Liver (tissue), 9 donors: ENCODE data around the gene COX10. TPM values are rescaled to one million over a fixed set of nuclear protein-coding genes. Genes with fewer than 3 reads are reported as not detected.

Experiments used
- DNase-seq: peaks from one replicate; pipeline ENCODE4 v3.0.0-alpha.2; 2017; ENCODE audit warnings: low spot score
- H3K27ac ChIP-seq, 2 donors: one replicate each; pipeline ENCODE4 v1.7.0; 2013; ENCODE audit warnings: inconsistent platforms in 2 of 2, low read length in 2 of 2, control low read depth in 1 of 2, low read depth in 1 of 2, mild to moderate bottlenecking in 1 of 2
- H3K27me3 ChIP-seq, 4 donors: one replicate each; pipeline versions ENCODE4 v1.6.1 to v1.7.0; 2013; ENCODE audit warnings: low read length in 3 of 4, inconsistent platforms in 1 of 4, mild to moderate bottlenecking in 1 of 4, moderate library complexity in 1 of 4; ENCODE audit not compliant: control insufficient read depth in 4 of 4, insufficient read depth in 4 of 4
- H3K36me3 ChIP-seq, 4 donors: one replicate each; pipeline versions ENCODE4 v1.6.1 to v1.7.0; 2013; ENCODE audit warnings: low read length in 3 of 4, mild to moderate bottlenecking in 3 of 4, low read depth in 1 of 4, moderate library complexity in 1 of 4; ENCODE audit not compliant: control insufficient read depth in 4 of 4, insufficient read depth in 3 of 4
- H3K4me1 ChIP-seq, 4 donors: one replicate each; pipeline versions ENCODE4 v1.6.1 to v1.7.0; 2013; ENCODE audit warnings: low read length in 3 of 4, mild to moderate bottlenecking in 3 of 4, moderate library complexity in 1 of 4; ENCODE audit not compliant: control insufficient read depth in 4 of 4, insufficient read depth in 4 of 4
- H3K4me3 ChIP-seq, 3 donors: one replicate each; pipeline versions ENCODE4 v1.6.1 to v1.7.0; 2013; ENCODE audit warnings: low read length in 3 of 3, control low read depth in 1 of 3, low read depth in 1 of 3, mild to moderate bottlenecking in 1 of 3
- H3K9ac ChIP-seq, 2 donors: one replicate each; pipeline ENCODE4 v1.7.0; 2013; ENCODE audit warnings: low read length in 2 of 2, mild to moderate bottlenecking in 2 of 2, moderate library complexity in 2 of 2, control low read depth in 1 of 2, low read depth in 1 of 2
- H3K9me3 ChIP-seq, 4 donors: one replicate each; pipeline versions ENCODE4 v1.6.1 to v1.7.0; 2013; ENCODE audit warnings: low read length in 3 of 4; ENCODE audit not compliant: control insufficient read depth in 4 of 4
- CTCF ChIP-seq: fragments of 150-350 bp; IDR thresholded peaks from 2 replicates; pipeline ENCODE4 v1.5.1; 2017; ENCODE audit warnings: improper control_type of control experiment, low read depth, low read length; ENCODE audit not compliant: missing input control
- EGR1 ChIP-seq, 2 donors: IDR thresholded peaks; 2 replicates each; pipeline ENCODE4 v1.6.1; 2016 to 2018; ENCODE audit warnings: antibody characterized with exemption in 2 of 2, low read depth in 2 of 2
- FOXA1 ChIP-seq: IDR thresholded peaks from 2 replicates; pipeline ENCODE4 v1.6.1; 2016; ENCODE audit warnings: antibody characterized with exemption
- GABPA ChIP-seq, 2 donors: IDR thresholded peaks in 1 of 2; conservative IDR thresholded peaks in 1 of 2; 2 replicates each; pipeline ENCODE4 v1.6.1; 2016; ENCODE audit warnings: antibody characterized with exemption in 2 of 2, mild to moderate bottlenecking in 1 of 2, moderate library complexity in 1 of 2
- HNF4A ChIP-seq, 2 donors: conservative IDR thresholded peaks; 2 replicates each; pipeline ENCODE4 v1.6.1; 2016; ENCODE audit warnings: antibody characterized with exemption in 2 of 2, mild to moderate bottlenecking in 2 of 2
- HNF4G ChIP-seq: IDR thresholded peaks from 2 replicates; pipeline ENCODE4 v1.6.1; 2016; ENCODE audit warnings: antibody characterized with exemption
- JUND ChIP-seq, 2 donors: IDR thresholded peaks; 2 replicates each; pipeline ENCODE4 v1.6.1; 2016; ENCODE audit warnings: antibody characterized with exemption in 2 of 2
- MAX ChIP-seq: IDR thresholded peaks from 2 replicates; pipeline ENCODE4 v1.6.1; 2016; ENCODE audit warnings: antibody characterized with exemption
- NR2F2 ChIP-seq: IDR thresholded peaks from 2 replicates; pipeline ENCODE4 v1.6.1; 2016; ENCODE audit warnings: antibody characterized with exemption
- RAD21 ChIP-seq, 2 donors: IDR thresholded peaks; 2 replicates each; pipeline ENCODE4 v1.6.1; 2016; ENCODE audit warnings: antibody characterized with exemption in 2 of 2, mild to moderate bottlenecking in 2 of 2
- SP1 ChIP-seq: IDR thresholded peaks from 2 replicates; pipeline ENCODE4 v1.6.1; 2018; ENCODE audit warnings: antibody characterized with exemption, mild to moderate bottlenecking
- TAF1 ChIP-seq: conservative IDR thresholded peaks from 2 replicates; pipeline ENCODE4 v1.6.1; 2016; ENCODE audit warnings: antibody characterized with exemption, mild to moderate bottlenecking
- YY1 ChIP-seq: IDR thresholded peaks from 2 replicates; pipeline ENCODE4 v1.6.1; 2016; ENCODE audit warnings: antibody characterized with exemption, mild to moderate bottlenecking
- ZBTB33 ChIP-seq: IDR thresholded peaks from 2 replicates; pipeline ENCODE4 v1.6.1; 2016; ENCODE audit warnings: antibody characterized with exemption
- WGBS: extraction: QIAGEN DNeasy Blood & Tissue Kit; methylation state at CpG from one replicate; pipeline ENCODE4 v1.1.7; 2013; 5-methylcytosine and 5-hydroxymethylcytosine counted together
- polyA plus RNA-seq, 2 donors: library from polyadenylated mRNA; stranded (reverse) in 1 of 2; unstranded in 1 of 2; fragments of 200-250 nt in 1 of 2; fragments of >200 nt in 1 of 2; fragmentation: Nextera tagmentation in 1 of 2; extraction: Ambion mirVana in 1 of 2; gene quantifications; one replicate each; pipeline versions ENCODE4 v1.2.1 to v1.2.3, GENCODE V29; 2013 to 2015
- total RNA-seq, 2 donors: library from RNA; depleted of rRNA; stranded (reverse); fragments of >200 nt; gene quantifications; one replicate each; pipeline ENCODE4 v1.2.3, GENCODE V29; 2014
- TF ChIP-seq, protein P1 (sequence below): IDR thresholded peaks from 2 replicates; pipeline ENCODE4 v1.6.1; 2016; ENCODE audit warnings: antibody characterized with exemption, mild to moderate bottlenecking
- TF ChIP-seq, protein P2 (sequence below): IDR thresholded peaks from 2 replicates; pipeline ENCODE4 v1.6.1; 2016; ENCODE audit warnings: antibody characterized with exemption
- donor health status: healthy.
- donor health status: healthy.
- donor health status: healthy.
- donor health status: healthy.
- donor health status: healthy.

COX10 gene
- total and polyA plus RNA-seq, 4 donors = 7.0 to 15.1 (median 8.7) TPM

DNA sequence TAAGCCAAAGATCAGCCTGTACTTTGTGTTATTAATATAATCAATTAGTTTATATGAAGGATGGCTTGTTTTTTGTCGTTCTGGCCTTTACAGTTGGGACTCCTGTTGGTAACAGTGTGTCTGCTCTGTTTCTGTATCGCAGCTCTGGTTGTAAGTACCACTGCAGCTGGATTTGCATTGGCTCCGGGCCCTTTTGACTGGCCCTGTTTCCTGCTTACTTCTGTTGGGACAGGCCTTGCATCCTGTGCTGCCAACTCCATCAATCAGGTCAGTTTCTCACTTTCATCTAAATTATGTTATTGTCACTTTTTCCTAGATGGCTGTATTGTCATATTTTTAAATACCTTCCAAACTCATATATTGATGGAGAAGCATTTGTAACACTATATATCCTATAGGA, 32.7 kb downstream of the COX10 start:
- no peaks in the 10 kb centered on the region for H3K9me3 ChIP-seq
- H3K9ac ChIP-seq = no peak overlapping the region
- no peaks in the 10 kb centered on the region for H3K4me1 ChIP-seq
- TF ChIP-seq SP1 = no peak
- no peak for TF ChIP-seq YY1
- TF ChIP-seq CTCF = no peak
- TF ChIP-seq, protein P1, sequence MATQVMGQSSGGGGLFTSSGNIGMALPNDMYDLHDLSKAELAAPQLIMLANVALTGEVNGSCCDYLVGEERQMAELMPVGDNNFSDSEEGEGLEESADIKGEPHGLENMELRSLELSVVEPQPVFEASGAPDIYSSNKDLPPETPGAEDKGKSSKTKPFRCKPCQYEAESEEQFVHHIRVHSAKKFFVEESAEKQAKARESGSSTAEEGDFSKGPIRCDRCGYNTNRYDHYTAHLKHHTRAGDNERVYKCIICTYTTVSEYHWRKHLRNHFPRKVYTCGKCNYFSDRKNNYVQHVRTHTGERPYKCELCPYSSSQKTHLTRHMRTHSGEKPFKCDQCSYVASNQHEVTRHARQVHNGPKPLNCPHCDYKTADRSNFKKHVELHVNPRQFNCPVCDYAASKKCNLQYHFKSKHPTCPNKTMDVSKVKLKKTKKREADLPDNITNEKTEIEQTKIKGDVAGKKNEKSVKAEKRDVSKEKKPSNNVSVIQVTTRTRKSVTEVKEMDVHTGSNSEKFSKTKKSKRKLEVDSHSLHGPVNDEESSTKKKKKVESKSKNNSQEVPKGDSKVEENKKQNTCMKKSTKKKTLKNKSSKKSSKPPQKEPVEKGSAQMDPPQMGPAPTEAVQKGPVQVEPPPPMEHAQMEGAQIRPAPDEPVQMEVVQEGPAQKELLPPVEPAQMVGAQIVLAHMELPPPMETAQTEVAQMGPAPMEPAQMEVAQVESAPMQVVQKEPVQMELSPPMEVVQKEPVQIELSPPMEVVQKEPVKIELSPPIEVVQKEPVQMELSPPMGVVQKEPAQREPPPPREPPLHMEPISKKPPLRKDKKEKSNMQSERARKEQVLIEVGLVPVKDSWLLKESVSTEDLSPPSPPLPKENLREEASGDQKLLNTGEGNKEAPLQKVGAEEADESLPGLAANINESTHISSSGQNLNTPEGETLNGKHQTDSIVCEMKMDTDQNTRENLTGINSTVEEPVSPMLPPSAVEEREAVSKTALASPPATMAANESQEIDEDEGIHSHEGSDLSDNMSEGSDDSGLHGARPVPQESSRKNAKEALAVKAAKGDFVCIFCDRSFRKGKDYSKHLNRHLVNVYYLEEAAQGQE = no peak
- TF ChIP-seq FOXA1 = no peak
- no peak for TF ChIP-seq NR2F2
- TF ChIP-seq HNF4G = no peak
- no peak for TF ChIP-seq EGR1 (IDR thresholded peaks at IDR 0.05; ENCODE audit: low read depth in 2 of 2)
- no peak for TF ChIP-seq TAF1
- no peak for TF ChIP-seq GABPA (IDR thresholded peaks at IDR 0.05 in 1 of 2, conservative IDR thresholded peaks at IDR 0.05 in 1 of 2)
- TF ChIP-seq ZBTB33 = no peak
- TF ChIP-seq MAX = no peak
- H3K4me3 ChIP-seq = no peak overlapping the region
- H3K27me3 ChIP-seq = no peaks in the 10 kb centered on the region
- 74% methylated on average over 3 of the region's 3 CpGs for WGBS
- H3K27ac ChIP-seq = no peak overlapping the region
- peaks cover 0 to 2% (median 0%) of the 10 kb centered on the region in 4 donors for H3K36me3 ChIP-seq
- DNase-seq = no peak

DNA sequence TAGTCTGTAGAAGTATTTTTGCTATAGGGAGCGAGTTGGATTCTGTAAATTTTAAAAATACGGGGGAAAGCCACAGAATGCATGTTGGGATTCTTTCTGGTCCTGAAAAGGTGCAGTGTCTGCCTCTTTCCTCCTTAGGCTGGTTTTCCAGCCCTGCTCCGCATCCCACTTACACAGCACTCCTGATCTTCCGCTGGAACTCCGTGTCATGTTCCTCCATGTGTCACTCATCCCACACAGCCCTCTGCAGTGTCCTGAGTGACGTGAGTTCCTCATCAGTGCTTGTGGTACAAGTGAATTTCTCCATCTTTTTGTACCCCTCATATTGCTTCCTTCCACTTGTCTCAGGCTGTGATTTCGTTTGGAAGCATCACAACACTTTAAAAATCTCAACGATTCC, 34.5 kb downstream of the COX10 start:
- H3K27ac ChIP-seq = no peak overlapping the region
- peaks cover 0 to 2% (median 0%) of the 10 kb centered on the region in 4 donors for H3K36me3 ChIP-seq
- no peak overlapping the region for H3K9ac ChIP-seq
- H3K9me3 ChIP-seq = no peaks in the 10 kb centered on the region
- no peak for DNase-seq
- no peak overlapping the region for H3K4me3 ChIP-seq
- H3K27me3 ChIP-seq = no peaks in the 10 kb centered on the region
- no peaks in the 10 kb centered on the region for H3K4me1 ChIP-seq
- 96% methylated on average over 8 of the region's 8 CpGs for WGBS
- TF ChIP-seq GABPA (IDR thresholded peaks at IDR 0.05 in 1 of 2, conservative IDR thresholded peaks at IDR 0.05 in 1 of 2) = no peak
- no peak for TF ChIP-seq NR2F2
- no peak for TF ChIP-seq JUND (IDR thresholded peaks at IDR 0.05)
- TF ChIP-seq SP1 = no peak
- TF ChIP-seq, protein P1 = no peak
- no peak for TF ChIP-seq RAD21 (IDR thresholded peaks at IDR 0.05)
- TF ChIP-seq TAF1 = no peak
- TF ChIP-seq, protein P2, sequence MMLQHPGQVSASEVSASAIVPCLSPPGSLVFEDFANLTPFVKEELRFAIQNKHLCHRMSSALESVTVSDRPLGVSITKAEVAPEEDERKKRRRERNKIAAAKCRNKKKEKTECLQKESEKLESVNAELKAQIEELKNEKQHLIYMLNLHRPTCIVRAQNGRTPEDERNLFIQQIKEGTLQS = no peak
- no peak for TF ChIP-seq HNF4A (conservative IDR thresholded peaks at IDR 0.05)
- TF ChIP-seq YY1 = no peak
- no peak for TF ChIP-seq CTCF
- TF ChIP-seq MAX = no peak
